GM23338 (cell line): ENCODE data around the gene SLCO4A1. TPM values are rescaled to one million over a fixed set of nuclear protein-coding genes. Genes with fewer than 3 reads are reported as not detected.

ENCODE experiments used
- CREB1 ChIP-seq: fragments of 250-450 bp; sonication (Bioruptor Pico); IDR thresholded peaks from 2 replicates; pipeline ENCODE4 v1.5.0; 2020; ENCODE audit warnings: low read depth, mild to moderate bottlenecking, moderate library complexity
- polyA plus RNA-seq: library from polyadenylated mRNA; unstranded; fragments of >200 nt; fragmentation: Nextera tagmentation; extraction: Ambion mirVana; gene quantifications from 2 replicates; pipeline ENCODE4 v1.2.1, GENCODE V29; 2016
- total RNA-seq: library from RNA; depleted of rRNA; stranded (reverse); fragments of >200 nt; shearing (Covaris generic); gene quantifications from 2 replicates; pipeline ENCODE4 v1.2.3, GENCODE V29; 2014
- TF ChIP-seq, protein P1 (sequence below): fragments of 250-450 bp; sonication (Bioruptor Pico); IDR thresholded peaks from 2 replicates; pipeline ENCODE4 v1.5.0; 2020; ENCODE audit warnings: mild to moderate bottlenecking, moderate library complexity
- TF ChIP-seq, protein P2 (sequence below), 2 experiments: fragments of 200-600 bp in 1 of 2; sonication (generic) in 1 of 2; conservative IDR thresholded peaks; 2 replicates each; pipeline versions ENCODE4 v1.5.1 to v1.6.1; 2016 to 2017; ENCODE audit warnings: antibody characterized with exemption in 2 of 2, low read depth in 2 of 2, mild to moderate bottlenecking in 2 of 2, moderate library complexity in 1 of 2

Gene SLCO4A1
- total and polyA plus RNA-seq, 2 experiments from 2014 or later: 28.5 to 41.6 TPM

DNA sequence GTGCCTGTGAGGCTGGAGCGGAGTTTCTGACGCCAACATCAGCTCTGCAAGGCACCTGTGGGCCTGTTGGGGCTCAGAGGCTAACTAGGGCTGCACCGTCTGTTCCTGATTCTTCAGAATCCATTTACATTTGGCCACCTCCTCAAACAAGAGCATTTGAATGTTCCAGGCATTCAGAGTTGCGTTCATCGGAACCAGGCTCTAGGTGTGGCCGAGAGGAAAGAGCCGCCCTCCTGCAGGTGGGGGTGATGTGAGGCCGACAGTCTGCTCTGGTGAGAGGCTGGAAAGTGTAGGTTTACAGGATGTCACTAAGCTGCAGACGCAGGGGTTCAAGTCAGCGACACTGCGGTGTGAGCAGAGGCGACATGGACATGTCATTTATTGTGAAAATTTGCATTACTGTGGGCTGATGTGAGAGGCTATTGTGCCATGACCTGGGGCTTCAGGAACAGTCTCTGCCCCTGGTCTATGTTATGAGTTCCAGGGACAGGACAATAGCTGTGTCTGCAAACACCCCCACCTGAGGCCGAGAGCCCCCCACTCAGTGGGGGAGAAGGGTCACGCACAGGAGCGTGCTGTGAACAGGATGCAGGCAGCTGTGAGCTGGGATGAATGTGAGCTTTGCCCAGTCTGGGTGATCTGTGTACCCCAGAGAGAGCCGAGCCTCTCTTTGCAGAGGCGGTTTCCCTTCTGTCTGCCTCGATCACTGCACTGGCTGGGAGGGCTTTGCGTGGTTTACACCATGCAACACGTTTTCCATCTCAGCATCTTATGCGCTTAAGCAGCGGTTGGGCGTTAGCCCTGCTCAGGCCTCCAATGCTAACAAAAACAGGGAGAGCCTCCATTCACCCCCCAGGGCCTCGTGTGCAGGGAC lies 21.1 kb downstream of the SLCO4A1 start (continued):
- TF ChIP-seq, protein P1, sequence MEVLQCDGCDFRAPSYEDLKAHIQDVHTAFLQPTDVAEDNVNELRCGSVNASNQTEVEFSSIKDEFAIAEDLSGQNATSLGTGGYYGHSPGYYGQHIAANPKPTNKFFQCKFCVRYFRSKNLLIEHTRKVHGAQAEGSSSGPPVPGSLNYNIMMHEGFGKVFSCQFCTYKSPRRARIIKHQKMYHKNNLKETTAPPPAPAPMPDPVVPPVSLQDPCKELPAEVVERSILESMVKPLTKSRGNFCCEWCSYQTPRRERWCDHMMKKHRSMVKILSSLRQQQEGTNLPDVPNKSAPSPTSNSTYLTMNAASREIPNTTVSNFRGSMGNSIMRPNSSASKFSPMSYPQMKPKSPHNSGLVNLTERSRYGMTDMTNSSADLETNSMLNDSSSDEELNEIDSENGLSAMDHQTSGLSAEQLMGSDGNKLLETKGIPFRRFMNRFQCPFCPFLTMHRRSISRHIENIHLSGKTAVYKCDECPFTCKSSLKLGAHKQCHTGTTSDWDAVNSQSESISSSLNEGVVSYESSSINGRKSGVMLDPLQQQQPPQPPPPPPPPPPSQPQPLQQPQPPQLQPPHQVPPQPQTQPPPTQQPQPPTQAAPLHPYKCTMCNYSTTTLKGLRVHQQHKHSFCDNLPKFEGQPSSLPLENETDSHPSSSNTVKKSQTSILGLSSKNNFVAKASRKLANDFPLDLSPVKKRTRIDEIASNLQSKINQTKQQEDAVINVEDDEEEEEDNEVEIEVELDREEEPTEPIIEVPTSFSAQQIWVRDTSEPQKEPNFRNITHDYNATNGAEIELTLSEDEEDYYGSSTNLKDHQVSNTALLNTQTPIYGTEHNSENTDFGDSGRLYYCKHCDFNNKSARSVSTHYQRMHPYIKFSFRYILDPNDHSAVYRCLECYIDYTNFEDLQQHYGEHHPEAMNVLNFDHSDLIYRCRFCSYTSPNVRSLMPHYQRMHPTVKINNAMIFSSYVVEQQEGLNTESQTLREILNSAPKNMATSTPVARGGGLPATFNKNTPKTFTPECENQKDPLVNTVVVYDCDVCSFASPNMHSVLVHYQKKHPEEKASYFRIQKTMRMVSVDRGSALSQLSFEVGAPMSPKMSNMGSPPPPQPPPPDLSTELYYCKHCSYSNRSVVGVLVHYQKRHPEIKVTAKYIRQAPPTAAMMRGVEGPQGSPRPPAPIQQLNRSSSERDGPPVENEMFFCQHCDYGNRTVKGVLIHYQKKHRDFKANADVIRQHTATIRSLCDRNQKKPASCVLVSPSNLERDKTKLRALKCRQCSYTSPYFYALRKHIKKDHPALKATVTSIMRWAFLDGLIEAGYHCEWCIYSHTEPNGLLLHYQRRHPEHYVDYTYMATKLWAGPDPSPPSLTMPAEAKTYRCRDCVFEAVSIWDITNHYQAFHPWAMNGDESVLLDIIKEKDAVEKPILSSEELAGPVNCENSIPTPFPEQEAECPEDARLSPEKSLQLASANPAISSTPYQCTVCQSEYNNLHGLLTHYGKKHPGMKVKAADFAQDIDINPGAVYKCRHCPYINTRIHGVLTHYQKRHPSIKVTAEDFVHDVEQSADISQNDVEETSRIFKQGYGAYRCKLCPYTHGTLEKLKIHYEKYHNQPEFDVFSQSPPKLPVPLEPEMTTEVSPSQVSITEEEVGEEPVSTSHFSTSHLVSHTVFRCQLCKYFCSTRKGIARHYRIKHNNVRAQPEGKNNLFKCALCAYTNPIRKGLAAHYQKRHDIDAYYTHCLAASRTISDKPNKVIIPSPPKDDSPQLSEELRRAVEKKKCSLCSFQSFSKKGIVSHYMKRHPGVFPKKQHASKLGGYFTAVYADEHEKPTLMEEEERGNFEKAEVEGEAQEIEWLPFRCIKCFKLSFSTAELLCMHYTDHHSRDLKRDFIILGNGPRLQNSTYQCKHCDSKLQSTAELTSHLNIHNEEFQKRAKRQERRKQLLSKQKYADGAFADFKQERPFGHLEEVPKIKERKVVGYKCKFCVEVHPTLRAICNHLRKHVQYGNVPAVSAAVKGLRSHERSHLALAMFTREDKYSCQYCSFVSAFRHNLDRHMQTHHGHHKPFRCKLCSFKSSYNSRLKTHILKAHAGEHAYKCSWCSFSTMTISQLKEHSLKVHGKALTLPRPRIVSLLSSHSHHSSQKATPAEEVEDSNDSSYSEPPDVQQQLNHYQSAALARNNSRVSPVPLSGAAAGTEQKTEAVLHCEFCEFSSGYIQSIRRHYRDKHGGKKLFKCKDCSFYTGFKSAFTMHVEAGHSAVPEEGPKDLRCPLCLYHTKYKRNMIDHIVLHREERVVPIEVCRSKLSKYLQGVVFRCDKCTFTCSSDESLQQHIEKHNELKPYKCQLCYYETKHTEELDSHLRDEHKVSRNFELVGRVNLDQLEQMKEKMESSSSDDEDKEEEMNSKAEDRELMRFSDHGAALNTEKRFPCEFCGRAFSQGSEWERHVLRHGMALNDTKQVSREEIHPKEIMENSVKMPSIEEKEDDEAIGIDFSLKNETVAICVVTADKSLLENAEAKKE (CRISPR knock-in tag): no peak
- TF ChIP-seq, protein P2, sequence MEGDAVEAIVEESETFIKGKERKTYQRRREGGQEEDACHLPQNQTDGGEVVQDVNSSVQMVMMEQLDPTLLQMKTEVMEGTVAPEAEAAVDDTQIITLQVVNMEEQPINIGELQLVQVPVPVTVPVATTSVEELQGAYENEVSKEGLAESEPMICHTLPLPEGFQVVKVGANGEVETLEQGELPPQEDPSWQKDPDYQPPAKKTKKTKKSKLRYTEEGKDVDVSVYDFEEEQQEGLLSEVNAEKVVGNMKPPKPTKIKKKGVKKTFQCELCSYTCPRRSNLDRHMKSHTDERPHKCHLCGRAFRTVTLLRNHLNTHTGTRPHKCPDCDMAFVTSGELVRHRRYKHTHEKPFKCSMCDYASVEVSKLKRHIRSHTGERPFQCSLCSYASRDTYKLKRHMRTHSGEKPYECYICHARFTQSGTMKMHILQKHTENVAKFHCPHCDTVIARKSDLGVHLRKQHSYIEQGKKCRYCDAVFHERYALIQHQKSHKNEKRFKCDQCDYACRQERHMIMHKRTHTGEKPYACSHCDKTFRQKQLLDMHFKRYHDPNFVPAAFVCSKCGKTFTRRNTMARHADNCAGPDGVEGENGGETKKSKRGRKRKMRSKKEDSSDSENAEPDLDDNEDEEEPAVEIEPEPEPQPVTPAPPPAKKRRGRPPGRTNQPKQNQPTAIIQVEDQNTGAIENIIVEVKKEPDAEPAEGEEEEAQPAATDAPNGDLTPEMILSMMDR (conservative IDR thresholded peaks at IDR 0.05; ENCODE audit: low read depth in 2 of 2): no peak
- TF ChIP-seq CREB1 (CRISPR knock-in tag): no peak
